ENCODE results near the gene ABCG5.

GRCh38 chr2:43839776-43840564 lies 1.3 kb upstream of the ABCG5 start:
- TF ChIP-seq POLR2A (IDR thresholded peaks at IDR 0.05; ENCODE audit: low read length) (no peak), GATA1 (IDR thresholded peaks at IDR 0.05; ENCODE audit: low read depth, low read length) (no peak)
